DND-41 (cell line): ENCODE measurements around the gene UGGT2.
"Not testable (repeated sequence)": the region's sequence is repeated elsewhere in the genome, so short reads cannot be mapped to it uniquely, and the experiment has no call there.

Source experiments
- ATAC-seq: fragments of 200-7000 bp; cut with Tn5 transposase; 3 replicates; pipeline ENCODE4 v1.9.1; 2021; ENCODE audit warnings: low read depth; ENCODE audit not compliant: insufficient read depth
- DNase-seq: peaks from one replicate; pipeline ENCODE4 v3.0.0-alpha.2; 2020
- H2AFZ ChIP-seq: 2 replicates; pipeline ENCODE4 v1.6.0; 2012; ENCODE audit warnings: low read depth, low read length
- H3K27ac ChIP-seq: 2 replicates; pipeline ENCODE4 v1.5.1; 2012; ENCODE audit warnings: low read length, inconsistent platforms
- H3K27me3 ChIP-seq: fragments of 200-600 bp; sonication (generic); 2 replicates; pipeline ENCODE4 v1.6.0; 2012; ENCODE audit warnings: low read length, mild to moderate bottlenecking, inconsistent platforms; ENCODE audit not compliant: insufficient read depth, poor library complexity
- H3K36me3 ChIP-seq: 2 replicates; pipeline ENCODE4 v1.5.1; 2012; ENCODE audit warnings: low read length, inconsistent platforms; ENCODE audit not compliant: insufficient read depth
- H3K4me1 ChIP-seq: 2 replicates; pipeline ENCODE4 v1.5.1; 2012; ENCODE audit warnings: mild to moderate bottlenecking, low read length; ENCODE audit not compliant: insufficient read depth
- H3K4me2 ChIP-seq: 2 replicates; pipeline ENCODE4 v1.6.0; 2012; ENCODE audit warnings: mild to moderate bottlenecking, moderate library complexity, low read length, inconsistent platforms; ENCODE audit not compliant: insufficient read depth
- H3K4me3 ChIP-seq, 2 experiments: fragments of 200-600 bp in 1 of 2; shearing (Covaris generic) in 1 of 2; 2 replicates each; pipeline ENCODE4 v1.5.1; 2012 to 2016; ENCODE audit warnings: inconsistent platforms in 2 of 2, low read length in 2 of 2, mild to moderate bottlenecking in 2 of 2, low read depth in 1 of 2, moderate library complexity in 1 of 2
- H3K79me2 ChIP-seq: 2 replicates; pipeline ENCODE4 v1.6.0; 2012; ENCODE audit warnings: low read length, inconsistent platforms; ENCODE audit not compliant: insufficient read depth
- H3K9ac ChIP-seq: 2 replicates; pipeline ENCODE4 v1.6.0; 2012; ENCODE audit warnings: low read depth, mild to moderate bottlenecking, inconsistent platforms, low read length, moderate library complexity
- H3K9me3 ChIP-seq: 2 replicates; pipeline ENCODE4 v1.5.1; 2012; ENCODE audit warnings: low read length, moderate library complexity, mild to moderate bottlenecking, inconsistent platforms; ENCODE audit not compliant: insufficient read depth, severe bottlenecking
- H4K20me1 ChIP-seq: 2 replicates; pipeline ENCODE4 v1.6.0; 2012; ENCODE audit warnings: low read length; ENCODE audit not compliant: insufficient read depth
- EZH2 ChIP-seq: IDR thresholded peaks from 3 replicates; pipeline ENCODE4 v1.6.1; 2012; ENCODE audit warnings: borderline replicate concordance, low read depth, mild to moderate bottlenecking, moderate library complexity, low read length, inconsistent platforms; ENCODE audit not compliant: severe bottlenecking
- TF ChIP-seq, protein P1 (sequence below): IDR thresholded peaks from 2 replicates; pipeline ENCODE4 v1.5.1; 2012; ENCODE audit warnings: borderline replicate concordance, low read length, moderate library complexity, mild to moderate bottlenecking; ENCODE audit not compliant: poor library complexity, severe bottlenecking; ENCODE audit errors: extremely low read depth

The UGGT2 gene

DNA sequence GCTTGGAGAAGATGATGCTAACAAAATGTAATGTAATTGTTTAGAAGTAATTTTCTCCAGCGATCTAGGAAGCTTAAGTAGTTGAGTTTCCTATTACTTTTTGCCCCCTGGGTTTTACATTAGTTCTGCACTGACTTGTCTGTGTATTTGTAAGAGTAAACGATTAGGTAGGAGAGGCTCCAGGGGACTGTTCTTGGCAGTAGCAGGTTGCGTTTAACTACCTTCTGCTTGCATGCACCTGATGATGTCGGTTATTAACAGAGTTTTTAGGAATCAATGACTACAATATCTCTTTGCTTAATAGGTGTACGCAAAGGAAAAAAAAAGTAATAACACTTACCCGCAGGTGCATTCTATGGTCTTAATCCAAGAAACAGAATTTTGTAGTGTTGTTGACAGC lies 18.3 kb upstream of the UGGT2 start:
- H3K79me2 ChIP-seq: no peaks in the 10 kb centered on the region
- no peak overlapping the region for H3K4me3 ChIP-seq
- no peak for TF ChIP-seq EZH2
- TF ChIP-seq, protein P1, sequence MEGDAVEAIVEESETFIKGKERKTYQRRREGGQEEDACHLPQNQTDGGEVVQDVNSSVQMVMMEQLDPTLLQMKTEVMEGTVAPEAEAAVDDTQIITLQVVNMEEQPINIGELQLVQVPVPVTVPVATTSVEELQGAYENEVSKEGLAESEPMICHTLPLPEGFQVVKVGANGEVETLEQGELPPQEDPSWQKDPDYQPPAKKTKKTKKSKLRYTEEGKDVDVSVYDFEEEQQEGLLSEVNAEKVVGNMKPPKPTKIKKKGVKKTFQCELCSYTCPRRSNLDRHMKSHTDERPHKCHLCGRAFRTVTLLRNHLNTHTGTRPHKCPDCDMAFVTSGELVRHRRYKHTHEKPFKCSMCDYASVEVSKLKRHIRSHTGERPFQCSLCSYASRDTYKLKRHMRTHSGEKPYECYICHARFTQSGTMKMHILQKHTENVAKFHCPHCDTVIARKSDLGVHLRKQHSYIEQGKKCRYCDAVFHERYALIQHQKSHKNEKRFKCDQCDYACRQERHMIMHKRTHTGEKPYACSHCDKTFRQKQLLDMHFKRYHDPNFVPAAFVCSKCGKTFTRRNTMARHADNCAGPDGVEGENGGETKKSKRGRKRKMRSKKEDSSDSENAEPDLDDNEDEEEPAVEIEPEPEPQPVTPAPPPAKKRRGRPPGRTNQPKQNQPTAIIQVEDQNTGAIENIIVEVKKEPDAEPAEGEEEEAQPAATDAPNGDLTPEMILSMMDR: no peak
- no peak overlapping the region for H3K9ac ChIP-seq
- H3K27me3 ChIP-seq: no peaks in the 10 kb centered on the region
- H4K20me1 ChIP-seq: no peaks in the 10 kb centered on the region
- H3K4me1 ChIP-seq: no peaks in the 10 kb centered on the region
- no peak for ATAC-seq
- H3K36me3 ChIP-seq: no peaks in the 10 kb centered on the region
- H3K9me3 ChIP-seq: no peaks in the 10 kb centered on the region
- no peak overlapping the region for H3K27ac ChIP-seq
- H2AFZ ChIP-seq: no peak overlapping the region
- H3K4me2 ChIP-seq: no peak overlapping the region
- DNase-seq: no peak

DNA sequence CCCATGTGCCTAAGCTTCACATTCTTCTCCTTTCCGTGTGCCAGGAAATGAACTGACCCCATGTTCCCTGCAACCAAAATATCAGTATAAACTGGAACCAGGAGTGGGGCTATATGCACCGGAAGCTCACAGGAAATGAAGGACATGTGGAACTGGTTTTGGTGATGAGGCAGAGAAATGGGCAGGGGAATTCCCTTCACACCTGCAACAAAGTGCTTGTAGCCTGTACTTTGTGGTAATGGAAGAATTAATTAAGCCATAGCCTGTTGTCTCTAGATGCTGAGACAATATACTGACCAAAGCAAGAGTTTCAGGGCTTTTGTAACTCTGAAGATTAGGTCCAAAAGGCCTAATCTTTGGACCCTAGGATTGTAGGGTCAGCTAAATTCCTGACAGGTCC lies 15.5 kb upstream of the UGGT2 start:
- H3K9ac ChIP-seq: no peak overlapping the region
- no peak overlapping the region for H2AFZ ChIP-seq
- H3K36me3 ChIP-seq: no peaks in the 10 kb centered on the region
- TF ChIP-seq, protein P1: no peak
- TF ChIP-seq EZH2: no peak
- H3K27me3 ChIP-seq: no peaks in the 10 kb centered on the region
- H3K4me1 ChIP-seq: no peaks in the 10 kb centered on the region
- H3K27ac ChIP-seq: no peak overlapping the region
- H3K9me3 ChIP-seq: no peaks in the 10 kb centered on the region
- no peak overlapping the region for H3K4me2 ChIP-seq
- H3K4me3 ChIP-seq: no peak overlapping the region
- DNase-seq (no peak), ATAC-seq (no peak)
- no peaks in the 10 kb centered on the region for H3K79me2 ChIP-seq
- H4K20me1 ChIP-seq: no peaks in the 10 kb centered on the region

DNA sequence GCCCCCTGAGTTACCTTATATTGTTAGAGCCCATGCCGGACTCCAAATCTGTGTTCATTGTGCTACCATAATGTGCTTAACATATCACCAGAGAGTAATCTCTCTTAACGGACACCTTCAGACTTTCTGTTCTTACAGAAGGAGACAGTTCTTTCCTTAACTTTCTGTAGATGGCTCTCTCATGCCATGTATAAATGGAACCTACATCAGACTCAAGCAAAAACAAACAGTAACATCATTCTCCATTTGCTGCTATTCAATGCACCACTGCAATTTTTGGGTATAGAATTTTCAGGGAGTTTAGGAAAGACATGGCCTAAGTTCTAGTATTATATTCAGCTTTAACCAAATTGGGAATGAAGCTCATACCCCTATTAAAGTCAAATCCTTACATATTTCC lies 12.6 kb upstream of the UGGT2 start:
- no peaks in the 10 kb centered on the region for H3K36me3 ChIP-seq
- no peaks in the 10 kb centered on the region for H3K27me3 ChIP-seq
- no peaks in the 10 kb centered on the region for H3K79me2 ChIP-seq
- H2AFZ ChIP-seq: no peak overlapping the region
- no peaks in the 10 kb centered on the region for H3K9me3 ChIP-seq
- H3K27ac ChIP-seq: no peak overlapping the region
- no peaks in the 10 kb centered on the region for H4K20me1 ChIP-seq
- no peak for DNase-seq
- no peak overlapping the region for H3K4me3 ChIP-seq
- no peak for ATAC-seq
- TF ChIP-seq, protein P1: no peak
- no peak for TF ChIP-seq EZH2
- H3K4me1 ChIP-seq: no peaks in the 10 kb centered on the region
- no peak overlapping the region for H3K4me2 ChIP-seq
- no peak overlapping the region for H3K9ac ChIP-seq

GRCh38 chr13:96052656-96053002 lies 572 bp downstream of the UGGT2 start:
- Histone ChIP-seq H4K20me1 (no peaks in the 10 kb centered on the region), H3K4me1 (no peaks in the 10 kb centered on the region), H3K36me3 (no peaks in the 10 kb centered on the region), H3K27ac (no peak overlapping the region), H3K27me3 (no peaks in the 10 kb centered on the region), H3K79me2 (no peaks in the 10 kb centered on the region), H3K4me3 (no peak overlapping the region), H2AFZ (no peak overlapping the region), H3K4me2 (no peak overlapping the region), H3K9ac (no peak overlapping the region), H3K9me3 (peaks cover 5% of the 10 kb centered on the region)
- DNase-seq: no peak
- ATAC-seq: no peak
- TF ChIP-seq, protein P1: no peak
- no peak for TF ChIP-seq EZH2

GRCh38 chr13:96051946-96052345 lies 1.3 kb downstream of the UGGT2 start:
- not testable (repeated sequence) for H2AFZ ChIP-seq, H3K9ac ChIP-seq, H3K9me3 ChIP-seq, H3K27ac ChIP-seq, H4K20me1 ChIP-seq, H3K36me3 ChIP-seq, H3K79me2 ChIP-seq, H3K4me3 ChIP-seq, H3K27me3 ChIP-seq, H3K4me2 ChIP-seq, ATAC-seq, DNase-seq, H3K4me1 ChIP-seq
